ENCODE results near the gene TAAR5. TPM values are rescaled to one million over a fixed set of nuclear protein-coding genes. Genes with fewer than 3 reads are reported as not detected.

TAAR5 gene
- total RNA-seq, 5 donors from 2014 or later (not counting 1 experiment from before 2014, with no cell fraction given), result not detected

DNA sequence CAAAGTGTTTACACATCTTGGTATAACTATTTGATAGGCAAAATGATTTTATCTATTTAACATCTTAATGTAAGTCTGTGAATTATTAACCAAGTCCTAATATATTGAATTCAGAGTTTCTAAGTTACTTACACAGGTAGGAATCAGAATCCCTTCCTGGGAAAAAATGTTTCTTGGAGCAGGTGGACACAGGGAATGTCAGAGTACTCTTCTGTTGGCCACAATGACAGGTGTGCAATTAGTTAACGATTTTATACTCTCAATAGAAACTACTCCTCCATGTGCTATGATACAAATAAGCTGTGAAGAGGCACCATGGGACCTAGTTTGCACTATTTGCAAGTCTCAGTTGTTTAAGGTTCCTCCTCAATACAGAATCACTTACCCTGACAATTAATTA, 821 bp upstream of the TAAR5 start:
- Mint-ChIP-seq H3K27ac (no peak overlapping the region), H3K4me3 (no peak overlapping the region), H3K36me3 (no peaks in the 10 kb centered on the region), H3K27me3 (peaks cover 16 to 25% of the 10 kb centered on the region in 2 donors), H3K4me1 (no peaks in the 10 kb centered on the region), H3K9me3 (no peaks in the 10 kb centered on the region)
- Histone ChIP-seq H3K27me3 (replicated peaks in 1 of 2; ENCODE audit: control insufficient read depth in 2 of 2, extremely low read depth in 1 of 2, insufficient read depth in 2 of 2, low read length in 1 of 2) (no peaks in the 10 kb centered on the region), H3K27ac (ENCODE audit: low read length) (no peak overlapping the region), H3K4me3 (ENCODE audit: control insufficient read depth in 1 of 2, extremely low read depth in 1 of 2, low read length in 1 of 2) (no peak overlapping the region), H3K4me1 (ENCODE audit: control insufficient read depth in 1 of 2, extremely low read depth in 1 of 2, insufficient read depth in 2 of 2, low read length in 2 of 2) (no peaks in the 10 kb centered on the region), H3K9me3 (no peaks in the 10 kb centered on the region), H3K36me3 (ENCODE audit: control insufficient read depth in 2 of 2, extremely low read depth in 1 of 2, insufficient read depth in 1 of 2, low read length in 1 of 2) (no peaks in the 10 kb centered on the region)
- no CpG with 5 or more reads among the region's 1 CpG for WGBS (ENCODE audit: insufficient coverage)
- ChIA-PET POLR2A (no interaction called here), CTCF (interaction anchor here in 1 of 2 donors (0.6 kb wide), 1 partner anchor 26 kb away, joined by 3 read pairs; no protein-coding TSS in a partner anchor)
- DNase-seq, result no peak
- no peak for ATAC-seq (replicated peaks in 1 of 4)

DNA sequence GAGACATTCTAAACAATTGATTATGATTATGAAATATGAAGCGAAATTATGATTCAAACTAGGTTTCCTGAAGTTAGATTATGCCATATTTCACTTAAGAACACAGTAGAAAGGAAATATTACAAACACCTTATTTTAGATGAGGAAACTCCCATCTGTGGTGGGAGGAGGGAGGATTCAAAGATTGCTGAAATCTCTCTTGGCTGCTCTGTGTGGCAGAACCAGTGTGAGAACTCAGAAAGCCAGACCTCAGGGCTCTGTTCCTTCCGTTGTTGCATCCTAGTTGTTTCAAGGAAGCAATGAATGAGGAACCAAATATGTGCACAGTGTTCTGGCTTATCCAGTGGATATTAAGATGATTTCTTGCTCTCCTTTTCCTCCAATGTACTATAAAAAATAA, 2.1 kb downstream of the TAAR5 start:
- WGBS (ENCODE audit: insufficient coverage), result no CpG with 5 or more reads among the region's 2 CpGs

DNA sequence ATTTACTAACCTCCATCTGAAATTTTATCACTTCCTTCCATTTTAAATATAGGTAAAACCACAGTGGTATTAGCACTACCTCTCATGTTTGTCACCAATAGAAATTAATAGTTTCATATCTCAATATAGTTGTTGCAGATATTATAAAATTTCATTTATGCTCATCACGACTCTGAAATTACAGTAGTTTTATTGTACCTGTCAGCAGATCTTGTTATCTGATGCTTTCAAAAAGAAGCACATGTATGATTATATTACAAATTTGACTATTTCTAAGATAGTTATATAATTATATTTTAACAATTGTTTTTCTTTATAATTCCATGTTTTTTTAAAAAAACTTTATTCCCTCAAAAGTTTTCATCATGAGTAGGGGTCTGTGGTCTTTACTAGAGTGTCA, 4.8 kb downstream of the TAAR5 start:
- H3K4me1 Mint-ChIP-seq, result no peaks in the 10 kb centered on the region
- H3K27ac Mint-ChIP-seq, result no peak overlapping the region
- H3K4me1 ChIP-seq (ENCODE audit: control insufficient read depth in 1 of 2, extremely low read depth in 1 of 2, insufficient read depth in 2 of 2, low read length in 2 of 2), result no peaks in the 10 kb centered on the region

More for the DNA sequence above, 2.1 kb downstream of the TAAR5 start:
- Mint-ChIP-seq H3K4me1 (no peaks in the 10 kb centered on the region), H3K4me3 (no peak overlapping the region), H3K27me3 (peaks cover 14 to 26% of the 10 kb centered on the region in 2 donors), H3K9me3 (no peaks in the 10 kb centered on the region), H3K27ac (no peak overlapping the region), H3K36me3 (no peaks in the 10 kb centered on the region)
- POLR2A ChIA-PET, result no interaction called here
- Histone ChIP-seq H3K27me3 (replicated peaks in 1 of 2; ENCODE audit: control insufficient read depth in 2 of 2, extremely low read depth in 1 of 2, insufficient read depth in 2 of 2, low read length in 1 of 2) (no peaks in the 10 kb centered on the region), H3K27ac (ENCODE audit: low read length) (no peak overlapping the region), H3K4me3 (ENCODE audit: control insufficient read depth in 1 of 2, extremely low read depth in 1 of 2, low read length in 1 of 2) (no peak overlapping the region), H3K9me3 (no peaks in the 10 kb centered on the region), H3K4me1 (ENCODE audit: control insufficient read depth in 1 of 2, extremely low read depth in 1 of 2, insufficient read depth in 2 of 2, low read length in 2 of 2) (no peaks in the 10 kb centered on the region), H3K36me3 (ENCODE audit: control insufficient read depth in 2 of 2, extremely low read depth in 1 of 2, insufficient read depth in 1 of 2, low read length in 1 of 2) (no peaks in the 10 kb centered on the region)
- CTCF ChIA-PET, result no interaction called here
- ATAC-seq (replicated peaks in 1 of 4), result no peak
- no peak for DNase-seq

DNA sequence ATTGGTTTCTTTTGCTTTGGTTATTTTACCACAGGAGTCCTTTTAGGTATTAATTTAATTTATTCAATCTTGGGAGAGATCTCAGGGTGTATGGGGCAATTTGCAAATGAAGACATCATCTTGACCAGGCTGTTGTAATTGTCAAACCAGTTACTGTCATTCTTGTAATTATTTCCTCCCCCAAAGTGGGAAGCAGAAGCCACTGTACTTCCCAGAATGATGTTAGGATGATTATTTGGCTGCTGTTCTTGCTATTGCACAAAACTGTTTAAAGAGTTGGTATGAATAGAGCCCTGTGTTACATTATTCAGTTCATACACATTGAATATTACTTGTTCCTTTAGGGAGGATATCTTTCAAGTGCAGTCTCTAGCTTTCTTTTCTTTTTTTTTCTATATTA, 17.8 kb downstream of the TAAR5 start:
- Histone ChIP-seq H3K27ac (ENCODE audit: low read length) (no peak overlapping the region), H3K27me3 (replicated peaks in 1 of 2; ENCODE audit: control insufficient read depth in 2 of 2, extremely low read depth in 1 of 2, insufficient read depth in 2 of 2, low read length in 1 of 2) (peaks cover 2 to 4% of the 10 kb centered on the region in 2 experiments), H3K4me1 (ENCODE audit: control insufficient read depth in 1 of 2, extremely low read depth in 1 of 2, insufficient read depth in 2 of 2, low read length in 2 of 2) (no peaks in the 10 kb centered on the region), H3K4me3 (ENCODE audit: control insufficient read depth in 1 of 2, extremely low read depth in 1 of 2, low read length in 1 of 2) (no peak overlapping the region), H3K9me3 (no peaks in the 10 kb centered on the region), H3K36me3 (ENCODE audit: control insufficient read depth in 2 of 2, extremely low read depth in 1 of 2, insufficient read depth in 1 of 2, low read length in 1 of 2) (no peaks in the 10 kb centered on the region)
- H3K4me1 Mint-ChIP-seq, result no peaks in the 10 kb centered on the region
- no peak overlapping the region for H3K27ac Mint-ChIP-seq
- ChIA-PET CTCF (no interaction called here), POLR2A (interaction anchor here in 1 of 2 donors (0.6 kb wide), 1 partner anchor 12 kb away, joined by 3 read pairs; no protein-coding TSS in a partner anchor)
- H3K9me3 Mint-ChIP-seq, result no peaks in the 10 kb centered on the region
- ATAC-seq (replicated peaks in 1 of 4) (no peak), DNase-seq (no peak)
- H3K36me3 Mint-ChIP-seq, result no peaks in the 10 kb centered on the region
- H3K4me3 Mint-ChIP-seq, result no peak overlapping the region
- H3K27me3 Mint-ChIP-seq, result peaks cover 19% of the 10 kb centered on the region in 2 donors

More for the DNA sequence above, 4.8 kb downstream of the TAAR5 start:
- H3K36me3 ChIP-seq (ENCODE audit: control insufficient read depth in 2 of 2, extremely low read depth in 1 of 2, insufficient read depth in 1 of 2, low read length in 1 of 2), result no peaks in the 10 kb centered on the region
- Mint-ChIP-seq H3K27me3 (peaks cover 13 to 25% of the 10 kb centered on the region in 2 donors), H3K4me3 (no peak overlapping the region), H3K9me3 (peaks cover 0 to 3% (median 0%) of the 10 kb centered on the region in 3 donors), H3K36me3 (no peaks in the 10 kb centered on the region)
- no peak for DNase-seq
- no peaks in the 10 kb centered on the region for H3K9me3 ChIP-seq
- H3K27ac ChIP-seq (ENCODE audit: low read length), result no peak overlapping the region
- WGBS (ENCODE audit: insufficient coverage), result no CpG with 5 or more reads among the region's 1 CpG
- POLR2A ChIA-PET, result no interaction called here
- CTCF ChIA-PET, result no interaction called here
- no peak overlapping the region for H3K4me3 ChIP-seq (ENCODE audit: control insufficient read depth in 1 of 2, extremely low read depth in 1 of 2, low read length in 1 of 2)
- no peaks in the 10 kb centered on the region for H3K27me3 ChIP-seq (replicated peaks in 1 of 2; ENCODE audit: control insufficient read depth in 2 of 2, extremely low read depth in 1 of 2, insufficient read depth in 2 of 2, low read length in 1 of 2)
- ATAC-seq (replicated peaks in 1 of 4), result no peak

DNA sequence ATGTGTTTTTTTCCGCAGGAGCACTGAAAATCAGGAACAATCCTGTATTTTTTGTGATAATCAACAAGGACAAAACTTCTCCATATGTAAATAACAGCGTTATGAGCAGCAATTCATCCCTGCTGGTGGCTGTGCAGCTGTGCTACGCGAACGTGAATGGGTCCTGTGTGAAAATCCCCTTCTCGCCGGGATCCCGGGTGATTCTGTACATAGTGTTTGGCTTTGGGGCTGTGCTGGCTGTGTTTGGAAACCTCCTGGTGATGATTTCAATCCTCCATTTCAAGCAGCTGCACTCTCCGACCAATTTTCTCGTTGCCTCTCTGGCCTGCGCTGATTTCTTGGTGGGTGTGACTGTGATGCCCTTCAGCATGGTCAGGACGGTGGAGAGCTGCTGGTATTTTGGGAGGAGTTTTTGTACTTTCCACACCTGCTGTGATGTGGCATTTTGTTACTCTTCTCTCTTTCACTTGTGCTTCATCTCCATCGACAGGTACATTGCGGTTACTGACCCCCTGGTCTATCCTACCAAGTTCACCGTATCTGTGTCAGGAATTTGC, 19.2 kb downstream of the TAAR5 start, which contains the start of gene TAAR6:
Gene TAAR6 (plus strand): TSS at position 102 of the 557 bp plus-strand sequence. CDS start 0 bp downstream, at position 102.
- Mint-ChIP-seq H3K27me3 (peaks cover 19 to 21% of the 10 kb centered on the region in 2 donors), H3K4me3 (no peak within 1 kb of the TSS), H3K4me1 (no peaks in the 10 kb centered on the region), H3K9me3 (no peaks in the 10 kb centered on the region), H3K27ac (no peak within 1 kb of the TSS), H3K36me3 (no peaks in the 10 kb centered on the region)
- ATAC-seq (replicated peaks in 1 of 4) (no peak), DNase-seq (no peak)
- no peaks in the 10 kb centered on the region for H3K4me1 ChIP-seq (ENCODE audit: control insufficient read depth in 1 of 2, extremely low read depth in 1 of 2, insufficient read depth in 2 of 2, low read length in 2 of 2)
- H3K27ac ChIP-seq (ENCODE audit: low read length), result no peak within 1 kb of the TSS
- ChIA-PET POLR2A (no interaction called here), CTCF (no interaction called here)
- H3K27me3 ChIP-seq (replicated peaks in 1 of 2; ENCODE audit: control insufficient read depth in 2 of 2, extremely low read depth in 1 of 2, insufficient read depth in 2 of 2, low read length in 1 of 2), result peaks cover 2 to 4% of the 10 kb centered on the region in 2 experiments
- no peak within 1 kb of the TSS for H3K4me3 ChIP-seq (ENCODE audit: control insufficient read depth in 1 of 2, extremely low read depth in 1 of 2, low read length in 1 of 2)
- WGBS (ENCODE audit: insufficient coverage), result no CpG with 5 or more reads among the region's 15 CpGs
- H3K36me3 ChIP-seq (ENCODE audit: control insufficient read depth in 2 of 2, extremely low read depth in 1 of 2, insufficient read depth in 1 of 2, low read length in 1 of 2), result no peaks in the 10 kb centered on the region
- H3K9me3 ChIP-seq, result no peaks in the 10 kb centered on the region

DNA sequence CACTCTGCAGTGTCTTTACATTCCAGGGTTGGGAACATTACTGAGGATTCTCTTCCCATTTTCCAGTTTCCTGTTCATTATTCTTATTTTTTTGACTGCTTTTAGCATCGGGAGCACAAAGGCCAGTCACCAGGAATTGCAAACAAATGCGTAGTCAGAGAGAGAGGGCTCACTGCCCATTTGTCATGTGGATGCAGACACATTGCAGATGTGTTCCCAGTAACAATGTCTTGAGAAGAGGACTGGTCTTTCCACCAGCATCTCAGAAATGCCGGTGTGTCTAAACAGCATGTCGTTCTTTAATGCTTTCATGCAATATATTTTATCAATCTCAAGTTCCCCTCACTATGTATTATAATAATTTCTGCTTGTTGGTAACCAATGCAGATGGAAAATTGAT, 20.4 kb downstream of the TAAR5 start:
- H3K4me1 Mint-ChIP-seq, result no peaks in the 10 kb centered on the region
- WGBS (ENCODE audit: insufficient coverage), result 88% methylated on average over 2 of the region's 4 CpGs
- ChIA-PET CTCF (no interaction called here), POLR2A (no interaction called here)
- Histone ChIP-seq H3K4me1 (ENCODE audit: control insufficient read depth in 1 of 2, extremely low read depth in 1 of 2, insufficient read depth in 2 of 2, low read length in 2 of 2) (no peaks in the 10 kb centered on the region), H3K36me3 (ENCODE audit: control insufficient read depth in 2 of 2, extremely low read depth in 1 of 2, insufficient read depth in 1 of 2, low read length in 1 of 2) (no peaks in the 10 kb centered on the region), H3K27me3 (replicated peaks in 1 of 2; ENCODE audit: control insufficient read depth in 2 of 2, extremely low read depth in 1 of 2, insufficient read depth in 2 of 2, low read length in 1 of 2) (peaks cover 2 to 4% of the 10 kb centered on the region in 2 experiments), H3K4me3 (ENCODE audit: control insufficient read depth in 1 of 2, extremely low read depth in 1 of 2, low read length in 1 of 2) (no peak overlapping the region), H3K9me3 (no peaks in the 10 kb centered on the region), H3K27ac (ENCODE audit: low read length) (no peak overlapping the region)
- ATAC-seq (replicated peaks in 1 of 4), result no peak
- no peak overlapping the region for H3K4me3 Mint-ChIP-seq
- H3K36me3 Mint-ChIP-seq, result no peaks in the 10 kb centered on the region
- no peaks in the 10 kb centered on the region for H3K9me3 Mint-ChIP-seq
- peaks cover 20 to 25% of the 10 kb centered on the region in 2 donors for H3K27me3 Mint-ChIP-seq
- DNase-seq, result no peak
- H3K27ac Mint-ChIP-seq, result no peak overlapping the region

DNA sequence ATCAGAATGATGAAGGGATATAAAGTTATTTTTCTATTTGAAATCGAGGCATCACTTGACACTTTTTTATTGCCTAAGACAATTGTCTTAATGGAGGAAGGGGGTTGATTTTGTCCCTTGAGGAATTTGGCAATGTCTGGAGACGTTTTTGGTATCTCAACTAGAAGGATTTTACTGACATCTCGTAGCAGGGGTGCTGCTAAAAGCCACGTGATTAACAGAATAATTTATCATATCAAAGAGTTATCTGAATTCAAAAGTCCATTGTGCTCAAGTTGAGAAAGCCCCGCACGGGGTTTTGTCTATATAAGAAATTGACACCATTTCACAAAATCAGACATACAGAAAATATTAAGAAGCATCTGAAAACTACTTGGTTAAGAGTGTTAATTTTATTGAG, 20.9 kb downstream of the TAAR5 start:
- ATAC-seq (replicated peaks in 1 of 4) (no peak), DNase-seq (no peak)
- no peak overlapping the region for H3K27ac ChIP-seq (ENCODE audit: low read length)
- no peaks in the 10 kb centered on the region for H3K36me3 ChIP-seq (ENCODE audit: control insufficient read depth in 2 of 2, extremely low read depth in 1 of 2, insufficient read depth in 1 of 2, low read length in 1 of 2)
- Mint-ChIP-seq H3K9me3 (no peaks in the 10 kb centered on the region), H3K27ac (no peak overlapping the region), H3K27me3 (peaks cover 20 to 24% of the 10 kb centered on the region in 2 donors), H3K36me3 (no peaks in the 10 kb centered on the region), H3K4me1 (no peaks in the 10 kb centered on the region), H3K4me3 (no peak overlapping the region)
- no CpG with 5 or more reads among the region's 6 CpGs for WGBS (ENCODE audit: insufficient coverage)
- ChIA-PET CTCF (no interaction called here), POLR2A (no interaction called here)
- no peaks in the 10 kb centered on the region for H3K9me3 ChIP-seq
- peaks cover 3 to 4% of the 10 kb centered on the region in 2 experiments for H3K27me3 ChIP-seq (replicated peaks in 1 of 2; ENCODE audit: control insufficient read depth in 2 of 2, extremely low read depth in 1 of 2, insufficient read depth in 2 of 2, low read length in 1 of 2)
- no peaks in the 10 kb centered on the region for H3K4me1 ChIP-seq (ENCODE audit: control insufficient read depth in 1 of 2, extremely low read depth in 1 of 2, insufficient read depth in 2 of 2, low read length in 2 of 2)
- H3K4me3 ChIP-seq (ENCODE audit: control insufficient read depth in 1 of 2, extremely low read depth in 1 of 2, low read length in 1 of 2), result no peak overlapping the region

Data from T-cell (primary cell).